Peyer's patch (tissue), 4 donors: ENCODE measurements around the gene CD52. TPM values are rescaled to one million over a fixed set of nuclear protein-coding genes. Genes with fewer than 3 reads are reported as not detected.

Source experiments
- DNase-seq, 3 donors: peaks; one replicate each; pipeline ENCODE4 v3.0.0-alpha.2; 2017 to 2019
- H3K27ac ChIP-seq, 4 donors: fragments of 200-600 bp; sonication (generic); one replicate each; pipeline ENCODE4 v1.5.1; 2016 to 2019
- H3K27me3 ChIP-seq, 2 donors: fragments of 200-600 bp; sonication (generic); one replicate each; pipeline ENCODE4 v1.5.1; 2019
- H3K36me3 ChIP-seq, 3 donors: fragments of 200-600 bp; sonication (generic); one replicate each; pipeline ENCODE4 v1.5.1; 2016 to 2019
- H3K4me1 ChIP-seq, 4 donors: fragments of 200-600 bp; sonication (generic); one replicate each; pipeline ENCODE4 v1.5.1; 2016 to 2019
- H3K4me3 ChIP-seq, 4 donors: fragments of 200-600 bp; sonication (generic); 1 replicate in 3 of 4; 2 replicates in 1 of 4; pipeline ENCODE4 v1.5.1; 2016 to 2019; ENCODE audit warnings: mild to moderate bottlenecking in 1 of 4
- H3K9me3 ChIP-seq, 4 donors: fragments of 200-600 bp; sonication (generic); one replicate each; pipeline ENCODE4 v1.5.1; 2016 to 2019; ENCODE audit warnings: mild to moderate bottlenecking in 1 of 4
- POLR2A ChIP-seq, 2 donors: fragments of 450-650 bp; IDR thresholded peaks; one replicate each; pipeline ENCODE4 v1.5.1; 2017; ENCODE audit warnings: antibody characterized with exemption in 2 of 2, mild to moderate bottlenecking in 2 of 2, moderate library complexity in 2 of 2
- total RNA-seq, 4 donors: library from RNA; depleted of rRNA; stranded (reverse); fragments of >200 nt; gene quantifications; one replicate each; pipeline ENCODE4 v1.1.0, GENCODE V29; 2016
- TF ChIP-seq, protein P1 (sequence below), 6 experiments: fragments of 450-650 bp in 4 of 6; fragments of 200-600 bp in 2 of 6; sonication (generic) in 1 of 6; IDR thresholded peaks; one replicate each; pipeline ENCODE4 v1.5.1; 2017 to 2019; ENCODE audit warnings: antibody characterized with exemption in 6 of 6, mild to moderate bottlenecking in 3 of 6, moderate library complexity in 1 of 6

The CD52 gene
- total RNA-seq, 4 donors from 2014 or later: 4.7 to 135 (median 13.6) TPM

GRCh38 chr1:26321315-26322041 lies 3.7 kb downstream of the CD52 start:
- Histone ChIP-seq H3K9me3 (no peaks in the 10 kb centered on the region), H3K4me3 (peak overlapping the region in 1 of 4 donors; percentile 60), H3K36me3 (peaks cover 0 to 12% (median 0%) of the 10 kb centered on the region in 3 donors), H3K4me1 (peaks cover 0 to 26% (median 17%) of the 10 kb centered on the region in 4 donors), H3K27ac (peak overlapping the region in 3 of 4 donors; percentile 11 to 90 (median 21)), H3K27me3 (no peaks in the 10 kb centered on the region)
- TF ChIP-seq, protein P1, sequence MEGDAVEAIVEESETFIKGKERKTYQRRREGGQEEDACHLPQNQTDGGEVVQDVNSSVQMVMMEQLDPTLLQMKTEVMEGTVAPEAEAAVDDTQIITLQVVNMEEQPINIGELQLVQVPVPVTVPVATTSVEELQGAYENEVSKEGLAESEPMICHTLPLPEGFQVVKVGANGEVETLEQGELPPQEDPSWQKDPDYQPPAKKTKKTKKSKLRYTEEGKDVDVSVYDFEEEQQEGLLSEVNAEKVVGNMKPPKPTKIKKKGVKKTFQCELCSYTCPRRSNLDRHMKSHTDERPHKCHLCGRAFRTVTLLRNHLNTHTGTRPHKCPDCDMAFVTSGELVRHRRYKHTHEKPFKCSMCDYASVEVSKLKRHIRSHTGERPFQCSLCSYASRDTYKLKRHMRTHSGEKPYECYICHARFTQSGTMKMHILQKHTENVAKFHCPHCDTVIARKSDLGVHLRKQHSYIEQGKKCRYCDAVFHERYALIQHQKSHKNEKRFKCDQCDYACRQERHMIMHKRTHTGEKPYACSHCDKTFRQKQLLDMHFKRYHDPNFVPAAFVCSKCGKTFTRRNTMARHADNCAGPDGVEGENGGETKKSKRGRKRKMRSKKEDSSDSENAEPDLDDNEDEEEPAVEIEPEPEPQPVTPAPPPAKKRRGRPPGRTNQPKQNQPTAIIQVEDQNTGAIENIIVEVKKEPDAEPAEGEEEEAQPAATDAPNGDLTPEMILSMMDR (IDR thresholded peaks at IDR 0.05): peak; percentile 79 to 95 (median 92)
- TF ChIP-seq POLR2A (IDR thresholded peaks at IDR 0.05): no peak
- peak; percentile 91 to 98 (median 98) for DNase-seq

GRCh38 chr1:26322042-26322331 lies 4.2 kb downstream of the CD52 start:
- Histone ChIP-seq H3K36me3 (peaks cover 0 to 12% (median 0%) of the 10 kb centered on the region in 3 donors), H3K27me3 (no peaks in the 10 kb centered on the region), H3K4me3 (no peak overlapping the region), H3K27ac (peak overlapping the region in 1 of 4 donors; percentile 90), H3K9me3 (no peaks in the 10 kb centered on the region), H3K4me1 (peaks cover 0 to 26% (median 13%) of the 10 kb centered on the region in 4 donors)
- no peak for TF ChIP-seq POLR2A (IDR thresholded peaks at IDR 0.05)
- TF ChIP-seq, protein P1 (IDR thresholded peaks at IDR 0.05): no peak
- DNase-seq: no peak

DNA sequence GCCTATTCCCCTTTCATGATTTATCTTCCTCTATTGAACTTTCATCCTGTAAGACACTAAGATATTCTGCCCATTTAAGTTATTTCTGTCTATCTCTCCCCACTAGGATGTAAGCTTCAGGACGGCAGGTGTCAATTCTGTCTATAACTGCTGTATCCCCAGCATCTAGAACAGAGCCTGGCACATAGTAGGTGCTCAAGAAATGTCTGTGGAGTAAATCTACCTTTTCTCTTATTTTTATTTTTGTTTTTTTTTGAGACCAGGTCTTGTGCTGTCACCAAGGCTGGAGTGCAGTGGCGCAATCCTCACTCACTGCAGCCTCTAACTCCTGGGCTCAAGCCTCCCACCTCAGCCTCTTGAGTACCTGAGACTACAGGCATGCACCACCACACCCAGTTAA lies 5.6 kb downstream of the CD52 start:
- TF ChIP-seq, protein P1 (IDR thresholded peaks at IDR 0.05): no peak
- TF ChIP-seq POLR2A (IDR thresholded peaks at IDR 0.05): no peak
- Histone ChIP-seq H3K9me3 (no peaks in the 10 kb centered on the region), H3K4me3 (no peak overlapping the region), H3K36me3 (peaks cover 0 to 15% (median 0%) of the 10 kb centered on the region in 3 donors), H3K4me1 (peaks cover 0 to 22% (median 9%) of the 10 kb centered on the region in 4 donors), H3K27ac (no peak overlapping the region), H3K27me3 (no peaks in the 10 kb centered on the region)
- DNase-seq: no peak

- Histone ChIP-seq H3K36me3 (peaks cover 0 to 15% (median 0%) of the 10 kb centered on the region in 3 donors), H3K27ac (no peak overlapping the region), H3K9me3 (no peaks in the 10 kb centered on the region), H3K4me3 (no peak overlapping the region), H3K27me3 (no peaks in the 10 kb centered on the region), H3K4me1 (peaks cover 0 to 22% (median 9%) of the 10 kb centered on the region in 4 donors)
- no peak for DNase-seq
- TF ChIP-seq POLR2A (IDR thresholded peaks at IDR 0.05): no peak
- TF ChIP-seq, protein P1 (IDR thresholded peaks at IDR 0.05): no peak
Observed at GRCh38 chr1:26324550-26324949, 6.8 kb downstream of the CD52 start.

DNA sequence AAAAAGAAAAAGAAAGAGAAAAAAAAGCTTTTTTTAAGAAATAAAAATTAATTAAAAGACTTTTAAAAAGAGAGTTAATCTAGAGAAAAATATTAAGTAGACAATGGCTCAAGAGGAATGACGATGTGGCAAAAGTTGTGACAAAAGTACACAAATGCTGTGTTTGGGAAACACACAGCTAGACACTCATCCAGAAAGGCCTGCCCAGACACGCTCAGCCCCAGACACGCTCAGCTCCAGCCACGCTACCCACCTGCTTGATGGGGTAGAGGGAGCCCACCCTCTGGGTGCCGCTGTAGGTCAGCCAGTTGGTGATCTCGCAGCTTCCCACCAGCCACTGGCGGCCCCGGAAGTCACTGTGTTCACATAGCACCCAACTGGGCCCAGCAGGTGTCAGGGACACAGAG lies 10.2 kb downstream of the CD52 start:
- DNase-seq: no peak
- H3K36me3 ChIP-seq: peaks cover 0 to 3% (median 0%) of the 10 kb centered on the region in 3 donors
- H3K4me1 ChIP-seq: no peaks in the 10 kb centered on the region
- H3K27me3 ChIP-seq: no peaks in the 10 kb centered on the region
- no peak for TF ChIP-seq POLR2A (IDR thresholded peaks at IDR 0.05)
- TF ChIP-seq, protein P1 (IDR thresholded peaks at IDR 0.05): no peak
- H3K9me3 ChIP-seq: no peaks in the 10 kb centered on the region
- no peak overlapping the region for H3K4me3 ChIP-seq
- H3K27ac ChIP-seq: no peak overlapping the region
